Sigmoid colon (tissue), 7 donors: Measurements from ENCODE around the gene WDR33. TPM values are rescaled to one million over a fixed set of nuclear protein-coding genes. Genes with fewer than 3 reads are reported as not detected.
"Not testable (repeated sequence)": the region's sequence is repeated elsewhere in the genome, so short reads cannot be mapped to it uniquely, and the experiment has no call there.

ENCODE experiments used
- DNase-seq: peaks from one replicate; pipeline ENCODE4 v3.0.0-alpha.2; 2019
- H3K27ac ChIP-seq, 4 donors: fragments of 200-600 bp; sonication (generic); one replicate each; pipeline ENCODE4 v1.5.1; 2016 to 2019; ENCODE audit warnings: mild to moderate bottlenecking in 1 of 4
- H3K27me3 ChIP-seq, 3 donors: fragments of 200-600 bp; sonication (generic); one replicate each; pipeline ENCODE4 v1.5.1; 2019; ENCODE audit warnings: mild to moderate bottlenecking in 1 of 3
- H3K36me3 ChIP-seq, 4 donors: fragments of 200-600 bp; sonication (generic); one replicate each; pipeline ENCODE4 v1.5.1; 2016 to 2019
- H3K4me1 ChIP-seq, 4 donors: fragments of 200-600 bp; sonication (generic); one replicate each; pipeline ENCODE4 v1.5.1; 2017 to 2019
- H3K4me3 ChIP-seq, 4 donors: fragments of 200-600 bp; sonication (generic); one replicate each; pipeline ENCODE4 v1.5.1; 2017 to 2019; ENCODE audit warnings: mild to moderate bottlenecking in 2 of 4, moderate library complexity in 1 of 4
- H3K9me3 ChIP-seq, 4 donors: fragments of 200-600 bp in 3 of 4; sonication (generic) in 3 of 4; one replicate each; pipeline versions ENCODE4 v1.5.1 to v1.6.1; 2013 to 2019
- CTCF ChIP-seq, 4 experiments: fragments of 450-650 bp in 3 of 4; fragments of 200-600 bp in 1 of 4; IDR thresholded peaks; one replicate each; pipeline ENCODE4 v1.5.1; 2016 to 2019; ENCODE audit warnings: antibody characterized with exemption in 4 of 4, mild to moderate bottlenecking in 3 of 4, moderate library complexity in 2 of 4
- EP300 ChIP-seq, 4 donors: sonication (generic); formaldehyde crosslinking; IDR thresholded peaks; one replicate each; pipeline ENCODE4 v1.6.1; 2017; ENCODE audit warnings: antibody characterized with exemption in 4 of 4
- POLR2A ChIP-seq, 2 donors: fragments of 450-650 bp; IDR thresholded peaks; one replicate each; pipeline ENCODE4 v1.6.1; 2016; ENCODE audit warnings: antibody characterized with exemption in 2 of 2, mild to moderate bottlenecking in 2 of 2, moderate library complexity in 2 of 2
- POLR2AphosphoS5 ChIP-seq, 4 donors: sonication (generic); formaldehyde crosslinking; IDR thresholded peaks; one replicate each; pipeline ENCODE4 v1.6.1; 2017; ENCODE audit warnings: antibody characterized with exemption in 4 of 4
- WGBS, 2 donors: extraction: QIAGEN DNeasy Blood & Tissue Kit; methylation state at CpG; one replicate each; pipeline ENCODE4 v1.1.7; 2013; 5-methylcytosine and 5-hydroxymethylcytosine counted together
- intact Hi-C: fragments of 100-400 bp; cut with DNase I; formaldehyde crosslinking; loops from one replicate; pipeline ENCODE4 v1.15.1; 2023
- polyA plus RNA-seq, 3 donors: library from polyadenylated mRNA; stranded (reverse); fragments of 200-250 nt; gene quantifications; one replicate each; pipeline ENCODE4 v1.2.3, GENCODE V29; 2013
- total RNA-seq, 4 donors: library from RNA; depleted of rRNA; stranded (reverse); fragments of >200 nt; gene quantifications; one replicate each; pipeline ENCODE4 v1.1.0, GENCODE V29; 2016
- donor health status: healthy with polysubstance abuse.
- donor health status: Bipolar disorder and iron deficiency.
- donor health status: healthy.

WDR33 gene
- total and polyA plus RNA-seq, 7 donors, result 8.3 to 45.2 (median 37.8) TPM

GRCh38 chr2:127805491-127805890 is 5.5 kb downstream of the WDR33 start:
- Histone ChIP-seq H3K4me1 (peaks cover 0 to 57% (median 52%) of the 10 kb centered on the region in 4 donors), H3K27ac (no peak overlapping the region), H3K36me3 (peaks cover 0 to 6% (median 0%) of the 10 kb centered on the region in 4 donors), H3K27me3 (no peaks in the 10 kb centered on the region), H3K9me3 (no peaks in the 10 kb centered on the region), H3K4me3 (no peak overlapping the region)
- TF ChIP-seq POLR2A (IDR thresholded peaks at IDR 0.05) (no peak), CTCF (IDR thresholded peaks at IDR 0.05) (no peak), POLR2AphosphoS5 (IDR thresholded peaks at IDR 0.05) (no peak), EP300 (IDR thresholded peaks at IDR 0.05) (no peak)
- 88 to 89% methylated on average over 6 of the region's 6 CpGs for WGBS, 2 donors
- intact Hi-C loops, result no loop called here
- no peak for DNase-seq

GRCh38 chr2:127799926-127800325 is 11.0 kb downstream of the WDR33 start:
- H3K27ac ChIP-seq, result no peak overlapping the region
- H3K4me3 ChIP-seq, result no peak overlapping the region
- H3K27me3 ChIP-seq, result no peaks in the 10 kb centered on the region
- TF ChIP-seq CTCF (IDR thresholded peaks at IDR 0.05) (no peak), POLR2A (IDR thresholded peaks at IDR 0.05) (no peak), POLR2AphosphoS5 (IDR thresholded peaks at IDR 0.05) (no peak), EP300 (IDR thresholded peaks at IDR 0.05) (no peak)
- WGBS, 2 donors, result 72 to 79% methylated on average over 3 of the region's 3 CpGs
- H3K4me1 ChIP-seq, result peaks cover 0 to 48% (median 20%) of the 10 kb centered on the region in 4 donors
- no peak for DNase-seq
- intact Hi-C loops, result no loop called here
- H3K36me3 ChIP-seq, result peaks cover 0 to 6% (median 0%) of the 10 kb centered on the region in 4 donors
- H3K9me3 ChIP-seq, result no peaks in the 10 kb centered on the region

GRCh38 chr2:127796389-127796788 is 14.6 kb downstream of the WDR33 start:
- H3K9me3 ChIP-seq, result no peaks in the 10 kb centered on the region
- no peak for TF ChIP-seq POLR2A (IDR thresholded peaks at IDR 0.05)
- TF ChIP-seq EP300 (IDR thresholded peaks at IDR 0.05), result no peak
- TF ChIP-seq CTCF (IDR thresholded peaks at IDR 0.05), result no peak
- no peak for TF ChIP-seq POLR2AphosphoS5 (IDR thresholded peaks at IDR 0.05)
- no peak for DNase-seq
- no peak overlapping the region for H3K27ac ChIP-seq
- H3K27me3 ChIP-seq, result no peaks in the 10 kb centered on the region
- H3K4me1 ChIP-seq, result peaks cover 0 to 46% (median 20%) of the 10 kb centered on the region in 4 donors
- no peak overlapping the region for H3K4me3 ChIP-seq
- peaks cover 0 to 6% (median 0%) of the 10 kb centered on the region in 4 donors for H3K36me3 ChIP-seq
- intact Hi-C loops, result no loop called here
- 86 to 91% methylated on average over 2 of the region's 2 CpGs for WGBS, 2 donors

- H3K4me3 ChIP-seq, H3K27ac ChIP-seq, H3K27me3 ChIP-seq, H3K9me3 ChIP-seq, H3K36me3 ChIP-seq, intact Hi-C loops, DNase-seq: not testable (repeated sequence)
- peaks cover 0 to 54% (median 21%) of the 10 kb centered on the region in 4 donors for H3K4me1 ChIP-seq
- 73 to 94% methylated on average over 6 of the region's 6 CpGs for WGBS, 2 donors
Measured at GRCh38 chr2:127794901-127795300, 16.1 kb downstream of the WDR33 start.

- DNase-seq, result no peak
- H3K9me3 ChIP-seq, result no peaks in the 10 kb centered on the region
- 87 to 90% methylated on average over 4 of the region's 4 CpGs for WGBS, 2 donors
- peaks cover 0 to 33% (median 20%) of the 10 kb centered on the region in 4 donors for H3K4me1 ChIP-seq
- intact Hi-C loops, result no loop called here
- TF ChIP-seq CTCF (IDR thresholded peaks at IDR 0.05) (no peak), EP300 (IDR thresholded peaks at IDR 0.05) (no peak), POLR2AphosphoS5 (IDR thresholded peaks at IDR 0.05) (no peak), POLR2A (IDR thresholded peaks at IDR 0.05) (no peak)
- H3K4me3 ChIP-seq, result no peak overlapping the region
- no peaks in the 10 kb centered on the region for H3K27me3 ChIP-seq
- no peaks in the 10 kb centered on the region for H3K36me3 ChIP-seq
- no peak overlapping the region for H3K27ac ChIP-seq
Measured at GRCh38 chr2:127792805-127793204, 18.2 kb downstream of the WDR33 start.
